Prostate gland (tissue), 2 donors: Measurements from ENCODE around the gene ATP5F1B.

Source experiments
- POLR2AphosphoS5 ChIP-seq: sonication (generic); formaldehyde crosslinking; IDR thresholded peaks from one replicate; pipeline ENCODE4 v1.6.1; 2017; ENCODE audit warnings: antibody characterized with exemption
- TF ChIP-seq, protein P1 (sequence below), 4 experiments: fragments of 200-600 bp in 2 of 4; fragments of 450-650 bp in 2 of 4; sonication (generic) in 2 of 4; IDR thresholded peaks; 1 replicate in 3 of 4; 2 replicates in 1 of 4; pipeline ENCODE4 v1.5.1; 2016 to 2019; ENCODE audit warnings: antibody characterized with exemption in 4 of 4, mild to moderate bottlenecking in 2 of 4, moderate library complexity in 2 of 4

DNA sequence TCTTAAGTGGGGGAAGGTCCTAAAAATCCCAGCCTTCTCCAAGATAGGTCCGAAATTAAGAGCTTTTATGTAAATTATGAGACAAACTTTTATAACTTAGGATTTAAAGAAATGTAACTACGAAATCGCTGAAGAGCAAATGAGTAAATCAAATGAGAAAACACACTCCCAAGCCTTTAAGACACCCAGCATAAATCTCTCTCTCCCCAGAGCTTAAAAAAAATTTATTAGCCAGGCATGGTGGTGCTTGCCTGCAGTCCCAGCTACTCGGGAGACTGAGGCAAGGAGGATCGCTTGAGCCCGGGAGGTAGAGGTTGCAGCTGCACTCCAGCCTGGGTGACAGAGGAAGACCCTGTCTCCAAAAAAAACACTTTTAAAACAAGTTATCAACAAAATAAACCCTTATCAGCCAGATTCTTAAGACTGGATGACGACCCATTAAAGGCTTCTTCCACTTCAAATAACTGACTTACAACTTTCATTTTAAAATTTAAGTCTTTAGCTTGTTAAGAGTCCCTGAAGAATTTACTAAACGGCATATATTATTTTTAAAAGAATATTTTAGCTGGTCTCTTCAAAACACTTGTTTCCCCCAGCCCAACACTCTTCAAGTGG is 39.1 kb upstream of the ATP5F1B start:
- TF ChIP-seq POLR2AphosphoS5 = no peak
- TF ChIP-seq, protein P1, sequence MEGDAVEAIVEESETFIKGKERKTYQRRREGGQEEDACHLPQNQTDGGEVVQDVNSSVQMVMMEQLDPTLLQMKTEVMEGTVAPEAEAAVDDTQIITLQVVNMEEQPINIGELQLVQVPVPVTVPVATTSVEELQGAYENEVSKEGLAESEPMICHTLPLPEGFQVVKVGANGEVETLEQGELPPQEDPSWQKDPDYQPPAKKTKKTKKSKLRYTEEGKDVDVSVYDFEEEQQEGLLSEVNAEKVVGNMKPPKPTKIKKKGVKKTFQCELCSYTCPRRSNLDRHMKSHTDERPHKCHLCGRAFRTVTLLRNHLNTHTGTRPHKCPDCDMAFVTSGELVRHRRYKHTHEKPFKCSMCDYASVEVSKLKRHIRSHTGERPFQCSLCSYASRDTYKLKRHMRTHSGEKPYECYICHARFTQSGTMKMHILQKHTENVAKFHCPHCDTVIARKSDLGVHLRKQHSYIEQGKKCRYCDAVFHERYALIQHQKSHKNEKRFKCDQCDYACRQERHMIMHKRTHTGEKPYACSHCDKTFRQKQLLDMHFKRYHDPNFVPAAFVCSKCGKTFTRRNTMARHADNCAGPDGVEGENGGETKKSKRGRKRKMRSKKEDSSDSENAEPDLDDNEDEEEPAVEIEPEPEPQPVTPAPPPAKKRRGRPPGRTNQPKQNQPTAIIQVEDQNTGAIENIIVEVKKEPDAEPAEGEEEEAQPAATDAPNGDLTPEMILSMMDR (IDR thresholded peaks at IDR 0.05) = no peak
